Natural killer cell (primary cell): ENCODE results near the gene SLC25A23. TPM values are rescaled to one million over a fixed set of nuclear protein-coding genes. Genes with fewer than 3 reads are reported as not detected.
A peak's percentile ranks its signal among the peaks of the same experiment; 100 is the strongest.

Experiments used
- ATAC-seq, 3 donors: fragments of 150-1000 bp in 2 of 3; fragments of 200-7000 bp in 1 of 3; cut with Tn5 transposase; 1 replicate in 1 of 3; 2 replicates in 2 of 3; pipeline ENCODE4 v1.10.0; 2021; ENCODE audit warnings: mild to moderate bottlenecking in 2 of 3, moderate library complexity in 2 of 3
- DNase-seq, 2 donors: peaks; one replicate each; pipeline versions ENCODE4 v3.0.0 to v3.0.0-alpha.2; 2013 to 2021; ENCODE audit warnings: mixed read lengths in 1 of 2
- H3K27ac ChIP-seq: one replicate; pipeline ENCODE4 v1.5.1; 2013; ENCODE audit warnings: mild to moderate bottlenecking, low read length
- H3K27me3 ChIP-seq: one replicate; pipeline ENCODE4 v1.6.1; 2013; ENCODE audit warnings: low read length; ENCODE audit not compliant: control insufficient read depth, insufficient read depth
- H3K36me3 ChIP-seq: one replicate; pipeline ENCODE4 v1.6.1; 2013; ENCODE audit warnings: low read length; ENCODE audit not compliant: control insufficient read depth, insufficient read depth
- H3K4me1 ChIP-seq: one replicate; pipeline ENCODE4 v1.6.1; 2013; ENCODE audit warnings: low read length; ENCODE audit not compliant: control insufficient read depth, insufficient read depth
- H3K4me3 ChIP-seq: one replicate; pipeline ENCODE4 v1.5.1; 2013; ENCODE audit warnings: low read length
- H3K9me3 ChIP-seq: one replicate; pipeline ENCODE4 v1.6.1; 2013; ENCODE audit warnings: low read length; ENCODE audit not compliant: control insufficient read depth, insufficient read depth
- H3K27ac Mint-ChIP-seq, 2 donors: one replicate each; pipeline ENCODE4 v1.8.0; 2022; ENCODE audit warnings: mild to moderate bottlenecking in 2 of 2, mixed read lengths in 2 of 2, moderate library complexity in 1 of 2
- H3K27me3 Mint-ChIP-seq, 2 donors: one replicate each; pipeline ENCODE4 v1.8.0; 2022; ENCODE audit warnings: low read depth in 2 of 2, mixed read lengths in 2 of 2
- H3K36me3 Mint-ChIP-seq: one replicate; pipeline ENCODE4 v1.8.0; 2022; ENCODE audit warnings: mixed read lengths
- H3K4me1 Mint-ChIP-seq, 2 donors: one replicate each; pipeline ENCODE4 v1.8.0; 2022; ENCODE audit warnings: mixed read lengths in 2 of 2
- H3K4me3 Mint-ChIP-seq: one replicate; pipeline ENCODE4 v1.8.0; 2022; ENCODE audit warnings: mild to moderate bottlenecking, moderate library complexity, mixed read lengths
- H3K9me3 Mint-ChIP-seq, 2 donors: one replicate each; pipeline ENCODE4 v1.8.0; 2022; ENCODE audit warnings: mixed read lengths in 2 of 2
- WGBS: methylation state at CpG from one replicate; pipeline ENCODE4 v1.1.7; 2013; ENCODE audit warnings: missing lambda C conversion rate; ENCODE audit not compliant: insufficient coverage; 5-methylcytosine and 5-hydroxymethylcytosine counted together
- intact Hi-C: fragments of 100-400 bp; cut with micrococcal nuclease; formaldehyde crosslinking; loops from one replicate; pipeline ENCODE4 v1.14.2; 2022
- total RNA-seq, 4 donors: library from RNA; stranded (reverse); fragments of 120-200 nt in 1 of 4; gene quantifications; one replicate each; pipeline versions ENCODE4 v1.2.3 to v1.2.4, GENCODE V29; 2013 to 2022
- TF ChIP-seq, protein P1 (sequence below): fragments of 200-600 bp; IDR thresholded peaks from one replicate; pipeline ENCODE4 v1.8.0; 2022; ENCODE audit warnings: antibody characterized with exemption

SLC25A23 gene
- total RNA-seq, 3 donors from 2014 or later (not counting 1 experiment from before 2014, with no cell fraction given): 7.8 to 10.5 (median 8.7) TPM

GRCh38 chr19:6394831-6395230 is 64.8 kb downstream of the SLC25A23 start:
- H3K9me3 ChIP-seq: no peaks in the 10 kb centered on the region
- H3K27me3 ChIP-seq: no peaks in the 10 kb centered on the region
- 97% methylated on average over 3 of the region's 3 CpGs for WGBS
- peaks cover 5% of the 10 kb centered on the region for H3K36me3 ChIP-seq
- peak overlapping the region; percentile 97 for H3K4me3 Mint-ChIP-seq
- H3K27ac ChIP-seq: no peak overlapping the region
- H3K4me3 ChIP-seq: no peak overlapping the region
- no peak for DNase-seq
- H3K4me1 ChIP-seq: peaks cover 18% of the 10 kb centered on the region
- TF ChIP-seq, protein P1, sequence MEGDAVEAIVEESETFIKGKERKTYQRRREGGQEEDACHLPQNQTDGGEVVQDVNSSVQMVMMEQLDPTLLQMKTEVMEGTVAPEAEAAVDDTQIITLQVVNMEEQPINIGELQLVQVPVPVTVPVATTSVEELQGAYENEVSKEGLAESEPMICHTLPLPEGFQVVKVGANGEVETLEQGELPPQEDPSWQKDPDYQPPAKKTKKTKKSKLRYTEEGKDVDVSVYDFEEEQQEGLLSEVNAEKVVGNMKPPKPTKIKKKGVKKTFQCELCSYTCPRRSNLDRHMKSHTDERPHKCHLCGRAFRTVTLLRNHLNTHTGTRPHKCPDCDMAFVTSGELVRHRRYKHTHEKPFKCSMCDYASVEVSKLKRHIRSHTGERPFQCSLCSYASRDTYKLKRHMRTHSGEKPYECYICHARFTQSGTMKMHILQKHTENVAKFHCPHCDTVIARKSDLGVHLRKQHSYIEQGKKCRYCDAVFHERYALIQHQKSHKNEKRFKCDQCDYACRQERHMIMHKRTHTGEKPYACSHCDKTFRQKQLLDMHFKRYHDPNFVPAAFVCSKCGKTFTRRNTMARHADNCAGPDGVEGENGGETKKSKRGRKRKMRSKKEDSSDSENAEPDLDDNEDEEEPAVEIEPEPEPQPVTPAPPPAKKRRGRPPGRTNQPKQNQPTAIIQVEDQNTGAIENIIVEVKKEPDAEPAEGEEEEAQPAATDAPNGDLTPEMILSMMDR: no peak
- H3K36me3 Mint-ChIP-seq: no peaks in the 10 kb centered on the region
- H3K9me3 Mint-ChIP-seq: no peaks in the 10 kb centered on the region
- intact Hi-C loops: no loop called here
- H3K4me1 Mint-ChIP-seq: peaks cover 22 to 30% of the 10 kb centered on the region in 2 donors
- no peaks in the 10 kb centered on the region for H3K27me3 Mint-ChIP-seq
- ATAC-seq: no peak
- peak overlapping the region; percentile 31 to 97 for H3K27ac Mint-ChIP-seq

DNA sequence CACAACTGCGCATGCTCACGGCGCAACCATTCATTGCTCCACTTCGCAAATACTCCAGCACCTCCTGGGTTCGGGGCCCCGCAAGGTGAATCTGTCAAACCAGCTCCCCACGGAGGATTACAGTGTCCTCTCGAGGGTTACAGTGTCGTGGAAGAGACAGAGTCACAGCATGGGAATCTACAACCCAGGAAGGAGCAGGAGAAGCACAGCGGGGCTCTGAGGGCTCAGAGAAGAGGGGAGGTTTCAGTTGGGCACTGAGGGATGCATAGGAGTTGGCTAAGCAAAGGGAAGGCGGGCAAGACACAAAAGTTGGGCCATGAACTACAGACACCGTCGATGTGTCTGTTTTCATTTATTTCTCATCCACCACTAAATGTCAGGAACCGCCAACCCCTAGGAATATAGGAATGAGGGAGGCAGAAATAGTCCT is 65.6 kb downstream of the SLC25A23 start:
- intact Hi-C loops: loop anchor here (1.0 kb wide), 2 partner anchors 21 to 31 kb away; no protein-coding TSS in a partner anchor
- Mint-ChIP-seq H3K9me3 (no peaks in the 10 kb centered on the region), H3K27me3 (no peaks in the 10 kb centered on the region), H3K27ac (peak overlapping the region; percentile 96 to 97), H3K4me3 (peak overlapping the region; percentile 97), H3K36me3 (no peaks in the 10 kb centered on the region), H3K4me1 (peaks cover 22 to 30% of the 10 kb centered on the region in 2 donors)
- Histone ChIP-seq H3K4me1 (peaks cover 18% of the 10 kb centered on the region), H3K36me3 (peaks cover 12% of the 10 kb centered on the region), H3K9me3 (no peaks in the 10 kb centered on the region), H3K4me3 (peak overlapping the region; percentile 89), H3K27me3 (no peaks in the 10 kb centered on the region), H3K27ac (peak overlapping the region; percentile 96)
- peak in 1 of 2 donors; percentile 89 for DNase-seq
- 10% methylated on average over 10 of the region's 14 CpGs for WGBS
- TF ChIP-seq, protein P1: no peak
- peak in 1 of 3 donors; percentile 28 for ATAC-seq

GRCh38 chr19:6393074-6393982 is 66.3 kb downstream of the SLC25A23 start, which contains the start of gene GTF2F1:
Gene GTF2F1 (minus strand): TSS chr19:6393164. CDS start chr19:6392995, 169 bp downstream.
- DNase-seq (peak; percentile 89 to 98), ATAC-seq (peak; percentile 86 to 91 (median 87))
- intact Hi-C loops: loop anchor here (1.0 kb wide), 2 partner anchors 20 to 32 kb away; no protein-coding TSS in a partner anchor
- TF ChIP-seq, protein P1: no peak
- Histone ChIP-seq H3K27ac (peak within 1 kb of the TSS; percentile 96), H3K27me3 (no peaks in the 10 kb centered on the region), H3K9me3 (no peaks in the 10 kb centered on the region), H3K4me3 (peak within 1 kb of the TSS; percentile 89), H3K36me3 (peaks cover 19% of the 10 kb centered on the region), H3K4me1 (peaks cover 18% of the 10 kb centered on the region)
- H3K36me3 Mint-ChIP-seq: no peaks in the 10 kb centered on the region
- H3K27ac Mint-ChIP-seq: peak within 1 kb of the TSS; percentile 96 to 97
- H3K4me3 Mint-ChIP-seq: peak within 1 kb of the TSS; percentile 97
- no peaks in the 10 kb centered on the region for H3K27me3 Mint-ChIP-seq
- H3K9me3 Mint-ChIP-seq: no peaks in the 10 kb centered on the region
- WGBS: under 1% methylated on average over 69 of the region's 69 CpGs
- H3K4me1 Mint-ChIP-seq: peaks cover 23 to 30% of the 10 kb centered on the region in 2 donors
